Stimulated activated CD4-positive, alpha-beta T cell treated with anti-CD3 and anti-CD28 coated beads, Interleukin-4, amount 100 ng/mL, for 48 hours (primary cell): ENCODE results near the gene TSPAN3.
A peak's percentile ranks its signal among the peaks of the same experiment; 100 is the strongest.

Experiments used
- DNase-seq, 2 donors: peaks; one replicate each; pipeline ENCODE4 v3.0.0-alpha.2; 2020; ENCODE audit warnings: low read depth in 2 of 2

The TSPAN3 gene

GRCh38 chr15:77009646-77010311, 61.1 kb downstream of the TSPAN3 start:
- DNase-seq = no peak

- no peak for DNase-seq
Observed at GRCh38 chr15:77009176-77009575, 61.7 kb downstream of the TSPAN3 start.

GRCh38 chr15:77004189-77004588, 66.7 kb downstream of the TSPAN3 start:
- DNase-seq = no peak

- DNase-seq = peak in 1 of 2 donors; percentile 75
Observed at GRCh38 chr15:77002954-77003912, 67.7 kb downstream of the TSPAN3 start.

GRCh38 chr15:77002436-77002835, 68.5 kb downstream of the TSPAN3 start:
- DNase-seq = no peak

DNA sequence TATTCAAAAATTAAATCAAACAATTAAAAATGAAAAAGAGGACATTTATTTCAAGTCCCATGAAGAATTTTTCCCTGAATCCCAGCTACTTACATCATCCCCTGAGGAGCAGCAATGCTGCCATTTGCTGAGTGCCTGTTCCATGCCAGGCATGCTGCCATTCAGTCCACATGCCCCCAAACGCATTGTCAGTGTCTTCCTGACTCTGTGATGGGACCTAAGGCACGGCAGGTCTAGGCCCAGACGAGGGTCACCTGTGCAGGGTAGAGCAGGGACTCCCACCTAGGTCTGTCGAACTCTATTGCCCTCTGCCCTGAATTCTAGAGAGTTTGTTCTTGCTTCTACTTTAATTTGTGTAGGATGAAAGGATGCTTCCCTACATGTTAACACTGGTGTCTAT, 68.9 kb downstream of the TSPAN3 start:
- no peak for DNase-seq

DNA sequence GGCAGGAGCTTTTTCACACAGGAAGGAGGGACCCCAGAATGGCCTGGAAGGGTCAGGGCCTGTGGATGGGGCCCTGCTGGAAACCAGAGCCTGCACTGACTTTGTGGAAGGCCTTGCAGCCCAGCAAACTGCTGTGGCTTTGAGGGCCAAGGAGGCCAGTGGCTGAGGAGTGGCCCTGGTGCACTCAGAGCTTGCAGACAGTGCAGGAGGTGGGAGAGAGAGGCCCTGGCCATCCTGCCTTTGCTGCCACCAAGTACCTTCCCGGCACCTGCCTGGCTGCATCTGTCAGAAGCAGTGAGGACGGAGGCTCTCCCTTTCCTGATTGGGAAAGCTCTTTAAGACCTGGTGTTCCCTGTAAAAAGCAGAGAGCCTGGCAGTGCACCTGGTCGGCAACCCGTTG, 69.6 kb downstream of the TSPAN3 start:
- no peak for DNase-seq

DNA sequence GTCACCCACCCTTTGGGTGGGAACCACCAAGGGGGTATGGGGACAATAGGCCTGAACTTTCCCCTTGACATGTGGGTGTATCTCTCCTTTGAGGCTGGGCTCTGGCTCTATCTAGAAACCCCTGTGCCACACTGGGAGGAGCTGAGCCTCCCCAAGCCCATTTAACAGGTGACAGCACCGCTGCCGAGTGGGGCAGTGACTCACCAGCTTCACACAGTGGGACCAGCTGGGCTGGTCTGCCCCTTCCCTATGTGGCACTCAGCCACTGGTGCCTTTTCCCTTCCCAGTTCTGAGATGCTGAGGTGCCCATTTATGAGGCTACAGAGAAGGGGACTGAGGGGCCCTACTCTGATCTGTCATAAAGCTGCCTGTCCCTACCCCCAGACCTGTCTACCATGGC, 70.9 kb downstream of the TSPAN3 start:
- DNase-seq = no peak

DNA sequence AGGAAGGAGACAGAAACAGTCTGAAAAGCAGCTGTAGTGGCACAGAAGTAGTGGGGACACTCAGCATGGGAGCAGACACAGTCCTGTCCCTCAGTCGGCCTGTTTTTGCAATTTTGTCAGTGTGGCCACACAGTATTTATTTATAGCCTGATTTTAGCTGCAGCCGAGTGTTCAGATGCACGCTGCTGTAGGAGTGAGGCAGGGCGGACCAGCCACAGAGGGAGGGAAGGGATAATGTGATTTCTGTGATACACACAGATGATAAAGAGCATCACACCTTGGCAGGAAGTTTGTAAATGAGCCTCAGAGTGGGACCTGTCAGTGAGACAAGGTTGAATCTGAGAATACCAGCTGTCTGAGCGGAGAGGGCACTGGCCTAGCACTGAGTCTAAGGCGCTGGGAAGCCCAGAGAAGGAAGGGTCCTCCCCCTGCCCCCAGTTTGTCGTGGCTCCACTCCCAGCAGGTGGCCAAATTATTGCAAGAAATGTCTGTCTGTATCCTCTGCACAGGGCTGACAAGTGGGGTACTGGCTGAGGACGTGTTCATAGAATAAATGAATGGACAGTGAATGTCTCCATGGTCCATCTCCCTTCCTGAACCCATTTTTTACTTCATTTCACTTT, 72.1 kb downstream of the TSPAN3 start:
- DNase-seq = no peak

- DNase-seq = no peak
Observed at GRCh38 chr15:76996526-76997401, 74.1 kb downstream of the TSPAN3 start.

GRCh38 chr15:76996076-76996525, 74.8 kb downstream of the TSPAN3 start:
- no peak for DNase-seq

DNA sequence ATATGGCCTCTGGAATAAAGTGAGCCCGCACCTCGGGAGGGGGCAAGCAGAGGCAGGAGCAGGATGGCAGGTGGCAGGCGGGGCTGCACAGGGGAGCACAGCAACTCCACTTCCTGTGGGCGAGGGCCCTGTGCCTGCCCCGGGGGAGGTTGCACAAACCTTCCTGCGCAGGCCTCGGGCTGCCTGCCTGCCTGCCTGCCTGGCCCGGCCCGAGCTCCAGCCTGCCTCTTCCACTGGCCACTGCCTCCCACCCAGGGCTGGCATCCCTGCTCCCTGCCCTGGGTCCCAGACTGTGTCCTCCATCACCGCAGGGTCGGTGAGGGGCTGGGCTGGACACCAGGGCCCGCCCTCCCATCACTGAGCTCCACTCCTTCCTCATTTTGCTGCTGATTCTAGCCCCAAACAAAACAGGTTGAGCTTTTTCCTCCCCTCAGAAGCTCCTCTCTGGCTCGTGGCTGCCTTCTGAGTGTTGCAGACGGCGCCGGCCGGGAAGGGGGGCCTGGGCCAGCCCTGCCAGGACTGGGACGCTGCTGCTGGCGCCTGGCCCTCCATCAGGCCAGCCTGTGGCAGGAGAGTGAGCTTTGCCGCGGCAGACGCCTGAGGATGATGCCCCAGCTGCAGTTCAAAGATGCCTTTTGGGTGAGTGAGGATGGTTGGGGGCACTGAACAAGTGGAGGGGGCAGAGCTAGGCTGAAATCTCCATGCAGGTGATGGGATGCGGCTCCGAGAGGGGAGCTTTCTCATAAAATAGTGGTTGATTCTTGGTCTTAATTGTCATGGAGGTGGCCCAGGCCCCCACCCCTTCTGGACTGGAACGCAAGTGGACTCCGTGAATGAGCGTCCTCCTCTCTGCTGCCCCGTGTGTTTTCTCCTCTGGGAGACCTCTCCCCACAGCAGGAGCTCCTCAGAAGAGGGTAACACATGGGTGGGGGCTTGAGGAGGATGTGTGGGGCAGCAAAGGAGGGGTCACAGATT, 75.7 kb downstream of the TSPAN3 start, which contains the start of gene PSTPIP1:
Gene PSTPIP1, plus strand, starts transcription at position 156 of the 975 bp plus-strand sequence. Its CDS starts 448 bp downstream, at position 604.
- peak; percentile 53 to 58 for DNase-seq

DNA sequence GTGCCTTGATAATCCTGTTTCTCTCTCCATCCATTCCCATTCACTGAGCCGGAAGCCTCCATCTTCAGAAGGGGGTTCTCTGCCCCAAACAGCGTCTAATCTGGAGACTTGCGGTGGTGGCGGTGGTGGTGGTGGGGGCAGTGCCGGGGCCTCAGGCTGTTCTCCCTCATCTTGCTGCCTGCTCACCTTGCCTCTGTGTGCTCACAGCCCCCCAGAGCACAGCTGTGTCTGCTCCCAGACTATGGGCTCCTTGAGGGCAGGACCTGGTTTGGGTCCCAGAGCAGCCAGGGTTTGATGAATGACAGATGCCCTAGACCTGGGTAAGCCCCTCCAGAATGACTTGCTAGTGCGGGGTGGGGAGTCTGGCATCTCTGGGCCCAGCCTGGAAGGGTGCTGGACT, 76.4 kb downstream of the TSPAN3 start:
- no peak for DNase-seq

DNA sequence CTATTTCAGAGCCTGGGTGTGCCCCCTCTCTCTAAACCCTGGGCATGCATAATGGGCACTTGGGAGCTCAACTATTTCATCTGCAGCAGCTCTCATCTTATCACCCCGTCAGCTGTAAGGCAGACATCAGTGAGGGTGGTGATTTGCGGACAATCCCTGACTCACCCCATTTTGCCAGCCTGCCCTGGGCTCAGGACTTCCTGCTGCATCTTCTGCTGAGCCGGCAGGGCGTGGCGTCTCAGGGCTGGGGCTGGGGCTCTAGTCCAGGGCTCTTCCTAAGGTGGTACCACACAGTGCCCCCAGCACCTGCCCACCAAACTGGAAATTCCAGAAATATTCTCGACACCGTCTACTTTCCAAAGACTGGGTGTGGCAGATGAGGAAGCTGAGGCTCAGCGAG, 76.9 kb downstream of the TSPAN3 start:
- peak in 1 of 2 donors; percentile 68 for DNase-seq

- DNase-seq = no peak
Observed at GRCh38 chr15:76993114-76993725, 77.7 kb downstream of the TSPAN3 start.

- DNase-seq = no peak
Observed at GRCh38 chr15:76991741-76992645, 78.9 kb downstream of the TSPAN3 start.
